Activated CD4-positive, alpha-beta T cell treated with anti-CD3 and anti-CD28 coated beads, Interleukin-2, amount 10 ng/mL, durations not matched to agents 7 days and 5 days (primary cell): ENCODE measurements around the gene FRMD6. TPM values are rescaled to one million over a fixed set of nuclear protein-coding genes. Genes with fewer than 3 reads are reported as not detected.
"Not testable (repeated sequence)": the region's sequence is repeated elsewhere in the genome, so short reads cannot be mapped to it uniquely, and the experiment has no call there.

Source experiments
- CTCF ChIA-PET: fragments of 350-600 bp; sonication (Branson Sonifier 250); formaldehyde crosslinking; loops from one replicate; lab custom pipeline; 2021; ENCODE audit warnings: antibody characterized with exemption; lab: Charles Lee
- POLR2A ChIA-PET: fragments of 350-600 bp; sonication (Branson Sonifier 250); formaldehyde crosslinking; loops from one replicate; lab custom pipeline; 2021; ENCODE audit warnings: antibody characterized with exemption; lab: Charles Lee
- DNase-seq: peaks from one replicate; pipeline ENCODE4 v3.0.0-alpha.2; 2020
- H3K27ac Mint-ChIP-seq: one replicate; pipeline ENCODE4 v1.8.0; 2021; ENCODE audit warnings: mild to moderate bottlenecking, moderate library complexity, mixed read lengths
- H3K27me3 Mint-ChIP-seq: one replicate; pipeline ENCODE4 v1.8.0; 2021; ENCODE audit warnings: mixed read lengths
- H3K36me3 Mint-ChIP-seq: one replicate; pipeline ENCODE4 v1.8.0; 2021; ENCODE audit warnings: low read depth, mixed read lengths
- H3K4me1 Mint-ChIP-seq: one replicate; pipeline ENCODE4 v1.8.0; 2021; ENCODE audit warnings: mixed read lengths
- H3K4me3 Mint-ChIP-seq: one replicate; pipeline ENCODE4 v1.8.0; 2021; ENCODE audit warnings: mild to moderate bottlenecking, moderate library complexity, mixed read lengths
- H3K9me3 Mint-ChIP-seq: one replicate; pipeline ENCODE4 v1.8.0; 2021; ENCODE audit warnings: mixed read lengths
- total RNA-seq, 2 experiments: library from RNA; stranded (reverse); gene quantifications; one replicate each; pipeline ENCODE4 v1.2.3, GENCODE V29; 2021

FRMD6 gene
- total RNA-seq, 2 experiments from 2014 or later, result 3.3 to 4.1 TPM

DNA sequence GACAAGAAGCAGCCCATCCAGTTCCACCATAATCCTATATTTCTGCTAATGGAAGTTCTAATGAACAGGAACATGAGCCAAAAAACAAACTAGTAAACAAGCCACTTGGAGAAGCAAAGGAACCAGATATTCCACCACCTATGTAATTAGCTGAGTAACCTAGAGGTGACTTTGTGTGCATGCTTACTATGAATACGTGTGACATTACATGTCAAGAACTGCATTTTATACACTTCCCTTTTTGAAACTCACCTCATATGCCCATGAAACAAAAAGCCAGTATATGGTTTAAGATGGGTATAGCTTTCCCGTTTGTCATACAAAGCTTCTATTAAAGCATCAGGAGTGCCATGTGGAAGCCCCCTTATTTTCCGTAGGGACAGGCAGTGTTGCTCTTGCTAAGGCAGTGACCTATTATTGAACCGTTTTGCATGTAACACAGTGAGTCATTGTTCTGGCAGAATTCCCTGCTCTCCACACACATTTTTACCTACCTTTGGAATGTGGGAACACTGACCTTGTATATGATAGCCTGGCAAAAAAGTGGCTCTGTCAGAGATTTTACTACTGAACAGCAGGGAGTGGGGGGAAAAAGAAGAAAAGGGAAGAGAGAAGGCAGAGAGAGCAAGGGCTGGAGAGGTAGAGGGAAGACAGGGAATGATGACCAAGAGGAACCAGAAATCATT, 34.8 kb upstream of the FRMD6 start:
- peaks cover 2% of the 10 kb centered on the region for H3K27me3 Mint-ChIP-seq
- no peaks in the 10 kb centered on the region for H3K4me1 Mint-ChIP-seq
- no peaks in the 10 kb centered on the region for H3K36me3 Mint-ChIP-seq
- no peaks in the 10 kb centered on the region for H3K9me3 Mint-ChIP-seq
- DNase-seq, result no peak
- CTCF ChIA-PET, result interaction anchor here (1.0 to 1.2 kb wide), 3 partner anchors 8 to 26 kb away, joined by 3 to 4 read pairs (median 3); no protein-coding TSS in a partner anchor
- H3K27ac Mint-ChIP-seq, result no peak overlapping the region
- H3K4me3 Mint-ChIP-seq, result no peak overlapping the region
- POLR2A ChIA-PET, result no interaction called here

DNA sequence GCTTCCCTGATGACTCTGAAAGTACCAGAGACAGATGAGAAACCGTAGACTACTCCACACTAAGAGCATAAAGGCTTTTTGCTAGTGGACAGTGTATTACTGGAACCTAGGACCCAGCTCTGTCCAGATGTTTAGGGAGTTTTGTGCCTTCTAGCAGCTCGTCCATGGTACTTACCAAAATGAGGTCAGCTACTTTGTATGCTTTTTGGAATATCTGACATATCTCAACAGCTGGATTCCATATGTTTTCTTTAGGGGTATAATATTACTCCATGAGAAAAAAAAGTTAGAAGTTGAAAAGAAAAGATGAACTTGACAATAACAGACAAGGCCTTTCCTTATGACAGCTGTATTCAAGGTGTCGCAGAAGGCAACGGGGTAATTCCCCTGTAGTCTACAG, 32.1 kb upstream of the FRMD6 start:
- CTCF ChIA-PET, result interaction anchor here (0.6 to 0.7 kb wide), 2 partner anchors 33 to 674 kb away, joined by 3 read pairs; no protein-coding TSS in a partner anchor
- POLR2A ChIA-PET, result no interaction called here
- H3K4me3 Mint-ChIP-seq, result no peak overlapping the region
- H3K27me3 Mint-ChIP-seq, result peaks cover 2% of the 10 kb centered on the region
- H3K4me1 Mint-ChIP-seq, result no peaks in the 10 kb centered on the region
- H3K9me3 Mint-ChIP-seq, result peaks cover 4% of the 10 kb centered on the region
- no peak overlapping the region for H3K27ac Mint-ChIP-seq
- no peak for DNase-seq
- H3K36me3 Mint-ChIP-seq, result no peaks in the 10 kb centered on the region

DNA sequence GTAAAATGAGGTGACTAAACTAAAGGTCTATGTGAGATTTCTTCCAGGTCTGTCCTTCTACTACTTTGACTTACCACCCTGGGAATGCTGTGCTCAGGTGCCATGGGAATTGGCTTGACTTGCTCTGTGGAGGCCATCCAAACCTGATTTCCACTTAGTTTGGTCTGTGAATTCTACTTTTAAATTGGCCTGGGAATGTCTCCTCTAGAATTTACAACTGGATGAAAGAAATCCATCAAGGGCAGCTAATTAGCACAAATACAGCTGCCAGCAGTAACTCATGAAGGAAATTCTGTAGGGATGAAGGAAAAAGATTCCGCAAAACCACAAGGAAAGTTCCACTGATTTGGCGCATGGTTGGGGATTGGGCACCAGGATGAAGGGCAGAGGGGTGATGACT, 31.7 kb upstream of the FRMD6 start:
- Mint-ChIP-seq H3K9me3 (peaks cover 4% of the 10 kb centered on the region), H3K4me1 (no peaks in the 10 kb centered on the region), H3K4me3 (no peak overlapping the region), H3K36me3 (no peaks in the 10 kb centered on the region), H3K27me3 (peaks cover 2% of the 10 kb centered on the region), H3K27ac (no peak overlapping the region)
- no peak for DNase-seq
- CTCF ChIA-PET, result interaction anchor here (0.6 to 1.0 kb wide), 2 partner anchors 10 to 673 kb away, joined by 3 read pairs; no protein-coding TSS in a partner anchor
- POLR2A ChIA-PET, result no interaction called here

DNA sequence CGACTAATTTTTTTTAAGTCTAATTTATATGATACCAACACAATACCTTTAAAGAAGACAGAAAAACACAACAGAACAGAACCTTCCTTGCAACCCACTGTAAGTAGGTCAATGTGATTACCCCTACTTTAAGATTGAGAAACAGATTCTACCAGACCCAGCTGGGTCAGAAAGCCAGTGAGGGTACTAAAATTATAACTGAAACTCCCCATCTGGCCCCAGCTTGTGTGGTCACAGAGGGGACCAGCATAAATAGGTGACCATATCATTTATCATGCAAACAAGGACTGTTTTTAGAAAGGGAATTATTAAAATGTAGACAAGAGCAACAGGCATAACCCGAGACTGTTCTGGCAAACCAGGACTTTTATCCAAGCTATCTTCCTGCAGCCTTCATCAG, 30.1 kb upstream of the FRMD6 start:
- Mint-ChIP-seq H3K4me1 (no peaks in the 10 kb centered on the region), H3K9me3 (peaks cover 4% of the 10 kb centered on the region), H3K36me3 (no peaks in the 10 kb centered on the region), H3K27ac (no peak overlapping the region), H3K27me3 (no peaks in the 10 kb centered on the region), H3K4me3 (no peak overlapping the region)
- DNase-seq, result no peak
- ChIA-PET POLR2A (no interaction called here), CTCF (interaction anchor here (0.5 kb wide), 1 partner anchor 61 kb away, joined by 3 read pairs; no protein-coding TSS in a partner anchor)

DNA sequence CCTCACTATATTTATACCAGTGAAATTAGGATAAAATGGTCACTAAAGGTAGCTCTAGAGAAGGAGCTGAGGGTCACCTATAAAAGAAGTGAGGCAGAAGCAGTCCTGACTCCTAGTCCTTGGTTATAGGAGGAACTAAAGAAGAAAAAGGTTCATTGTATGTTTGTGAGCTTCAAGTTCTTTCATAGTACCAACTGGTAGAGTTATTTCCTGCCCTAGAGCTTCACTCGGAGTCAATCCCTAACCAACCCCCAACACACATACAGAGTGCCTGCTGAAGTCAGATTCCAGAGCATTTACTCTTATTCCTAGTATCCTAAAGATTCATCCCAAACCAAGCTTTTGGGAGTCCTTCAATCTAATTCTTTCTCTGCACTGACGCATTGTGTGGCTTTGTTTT, 29.3 kb upstream of the FRMD6 start:
- H3K27me3 Mint-ChIP-seq, result no peaks in the 10 kb centered on the region
- CTCF ChIA-PET, result interaction anchor here (0.6 kb wide), 1 partner anchor 1050 kb away, joined by 3 read pairs; no protein-coding TSS in a partner anchor
- no peak overlapping the region for H3K27ac Mint-ChIP-seq
- H3K4me1 Mint-ChIP-seq, result peaks cover 4% of the 10 kb centered on the region
- POLR2A ChIA-PET, result no interaction called here
- no peak for DNase-seq
- H3K9me3 Mint-ChIP-seq, result peaks cover 4% of the 10 kb centered on the region
- H3K36me3 Mint-ChIP-seq, result no peaks in the 10 kb centered on the region
- no peak overlapping the region for H3K4me3 Mint-ChIP-seq

DNA sequence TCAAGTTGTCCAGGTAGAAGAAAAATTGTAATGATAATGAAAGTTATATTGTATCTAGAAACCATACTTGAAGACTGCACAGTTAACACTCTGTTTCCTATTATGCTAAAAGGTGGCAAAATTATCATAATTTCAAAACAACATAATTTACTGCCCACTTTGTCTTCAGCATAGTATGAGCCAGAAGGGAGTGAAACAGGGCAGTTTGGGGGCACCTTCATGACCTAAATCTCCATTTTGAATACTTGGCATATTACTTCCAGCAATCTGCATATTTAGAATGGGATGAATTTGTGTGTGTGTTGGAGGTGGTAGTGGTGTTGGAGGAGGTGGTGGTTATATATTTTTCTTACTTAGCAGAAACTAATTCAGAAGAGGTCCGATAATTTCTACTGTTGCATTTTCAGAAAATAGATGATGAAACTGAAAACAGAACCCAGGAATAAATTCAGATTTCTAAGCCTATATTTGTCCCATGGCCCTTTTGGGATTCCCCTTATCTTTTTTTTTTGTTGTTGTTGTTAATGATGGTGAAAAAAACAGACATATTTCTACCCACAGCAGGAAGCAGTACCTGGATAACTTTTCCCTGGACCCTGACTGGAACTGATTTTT, 26.6 kb upstream of the FRMD6 start:
- Mint-ChIP-seq H3K4me3 (no peak overlapping the region), H3K9me3 (peaks cover 4% of the 10 kb centered on the region), H3K27ac (no peak overlapping the region), H3K36me3 (no peaks in the 10 kb centered on the region), H3K27me3 (no peaks in the 10 kb centered on the region), H3K4me1 (peaks cover 4% of the 10 kb centered on the region)
- CTCF ChIA-PET, result interaction anchor here (1.3 kb wide), 1 partner anchor 10 kb away, joined by 4 read pairs; no protein-coding TSS in a partner anchor
- DNase-seq, result no peak
- POLR2A ChIA-PET, result no interaction called here

DNA sequence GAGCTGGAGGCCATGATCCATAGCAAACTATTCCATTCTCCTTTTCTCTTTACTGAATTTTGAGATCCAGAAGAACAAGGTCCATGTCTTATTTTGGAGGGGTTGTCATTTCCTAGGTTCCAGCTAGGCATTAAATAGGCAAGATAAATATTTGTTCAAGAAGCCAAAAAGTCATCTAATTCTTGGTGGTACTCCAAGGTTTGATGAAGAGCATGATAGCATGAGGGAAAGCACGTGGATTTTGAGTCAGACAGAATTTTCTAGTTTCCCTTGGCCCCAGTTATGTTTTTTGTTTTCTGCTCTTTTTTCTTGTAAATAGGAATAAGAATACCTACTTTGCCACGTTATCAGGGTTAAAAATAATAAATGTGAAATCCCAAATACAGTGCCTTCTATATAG, 25.5 kb upstream of the FRMD6 start:
- H3K4me1 Mint-ChIP-seq, result peaks cover 4% of the 10 kb centered on the region
- H3K4me3 Mint-ChIP-seq, result no peak overlapping the region
- ChIA-PET CTCF (interaction anchor here (1.3 kb wide), 1 partner anchor 11 kb away, joined by 4 read pairs; no protein-coding TSS in a partner anchor), POLR2A (no interaction called here)
- no peak overlapping the region for H3K27ac Mint-ChIP-seq
- no peaks in the 10 kb centered on the region for H3K36me3 Mint-ChIP-seq
- peaks cover 4% of the 10 kb centered on the region for H3K9me3 Mint-ChIP-seq
- no peak for DNase-seq
- no peaks in the 10 kb centered on the region for H3K27me3 Mint-ChIP-seq

DNA sequence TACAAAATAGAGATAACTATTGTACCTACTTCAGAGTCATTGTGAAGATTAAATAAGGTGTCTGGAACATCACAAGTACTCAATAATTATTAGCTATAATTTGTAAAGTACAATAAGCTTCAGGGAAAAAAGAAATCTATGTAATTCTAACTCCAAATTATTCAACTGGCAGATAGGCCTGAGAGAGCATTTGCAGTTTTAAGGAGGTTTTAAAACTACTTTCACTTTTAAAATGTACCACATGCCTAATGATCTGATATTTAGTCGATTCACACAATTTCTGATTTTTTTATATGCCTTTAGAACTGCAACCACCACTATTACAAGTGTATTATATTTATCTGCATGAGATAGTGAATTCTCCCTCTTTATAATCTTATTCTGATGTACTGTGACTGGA, 24.9 kb upstream of the FRMD6 start:
- peaks cover 4% of the 10 kb centered on the region for H3K4me1 Mint-ChIP-seq
- peaks cover 4% of the 10 kb centered on the region for H3K9me3 Mint-ChIP-seq
- CTCF ChIA-PET, result no interaction called here
- no peak overlapping the region for H3K4me3 Mint-ChIP-seq
- H3K27ac Mint-ChIP-seq, result no peak overlapping the region
- POLR2A ChIA-PET, result no interaction called here
- no peaks in the 10 kb centered on the region for H3K36me3 Mint-ChIP-seq
- DNase-seq, result no peak
- no peaks in the 10 kb centered on the region for H3K27me3 Mint-ChIP-seq

DNA sequence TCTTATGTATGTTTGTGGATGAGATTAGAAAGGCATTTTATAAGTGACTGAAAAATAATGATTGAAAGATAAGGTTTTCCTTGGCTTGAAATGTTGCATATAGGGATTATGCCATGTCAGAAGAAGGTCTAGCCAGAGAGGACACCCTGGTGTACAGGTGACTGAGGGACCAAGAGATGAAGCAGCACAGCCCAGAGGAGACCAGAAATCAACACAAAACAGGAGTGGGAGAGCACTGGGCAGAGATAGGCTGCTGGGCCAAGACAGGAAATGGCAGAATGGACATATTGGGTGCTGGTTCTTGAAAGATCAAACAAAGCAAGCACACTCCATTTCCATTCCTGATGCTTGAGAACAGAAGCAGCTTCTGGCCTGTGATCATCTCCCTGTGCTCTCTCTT, 24.4 kb upstream of the FRMD6 start:
- H3K4me3 Mint-ChIP-seq, result no peak overlapping the region
- H3K27ac Mint-ChIP-seq, result no peak overlapping the region
- POLR2A ChIA-PET, result no interaction called here
- H3K4me1 Mint-ChIP-seq, result peaks cover 4% of the 10 kb centered on the region
- no peak for DNase-seq
- peaks cover 4% of the 10 kb centered on the region for H3K9me3 Mint-ChIP-seq
- H3K27me3 Mint-ChIP-seq, result no peaks in the 10 kb centered on the region
- CTCF ChIA-PET, result no interaction called here
- H3K36me3 Mint-ChIP-seq, result no peaks in the 10 kb centered on the region

DNA sequence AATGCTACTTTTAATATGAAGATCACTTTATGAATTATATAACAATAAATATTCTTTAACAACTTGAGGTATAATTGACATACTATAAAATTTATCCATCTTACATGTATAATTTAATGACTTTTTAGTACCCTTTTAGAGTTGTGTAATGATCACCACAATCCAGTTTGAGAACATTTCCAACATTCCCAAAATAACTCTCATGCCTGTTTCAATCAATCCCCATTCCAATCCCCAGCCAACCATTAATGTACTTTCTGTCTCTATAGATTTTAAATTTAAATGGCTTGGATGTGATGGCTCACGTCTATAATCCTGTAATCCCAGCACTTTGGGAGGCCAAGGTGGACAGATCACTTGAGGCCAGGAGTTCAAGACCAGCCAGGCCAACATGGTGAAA, 23.5 kb upstream of the FRMD6 start:
- POLR2A ChIA-PET, result no interaction called here
- H3K27ac Mint-ChIP-seq, result no peak overlapping the region
- H3K36me3 Mint-ChIP-seq, result no peaks in the 10 kb centered on the region
- H3K9me3 Mint-ChIP-seq, result peaks cover 5% of the 10 kb centered on the region
- peaks cover 4% of the 10 kb centered on the region for H3K4me1 Mint-ChIP-seq
- no peak for DNase-seq
- no peak overlapping the region for H3K4me3 Mint-ChIP-seq
- peaks cover 3% of the 10 kb centered on the region for H3K27me3 Mint-ChIP-seq
- CTCF ChIA-PET, result no interaction called here

DNA sequence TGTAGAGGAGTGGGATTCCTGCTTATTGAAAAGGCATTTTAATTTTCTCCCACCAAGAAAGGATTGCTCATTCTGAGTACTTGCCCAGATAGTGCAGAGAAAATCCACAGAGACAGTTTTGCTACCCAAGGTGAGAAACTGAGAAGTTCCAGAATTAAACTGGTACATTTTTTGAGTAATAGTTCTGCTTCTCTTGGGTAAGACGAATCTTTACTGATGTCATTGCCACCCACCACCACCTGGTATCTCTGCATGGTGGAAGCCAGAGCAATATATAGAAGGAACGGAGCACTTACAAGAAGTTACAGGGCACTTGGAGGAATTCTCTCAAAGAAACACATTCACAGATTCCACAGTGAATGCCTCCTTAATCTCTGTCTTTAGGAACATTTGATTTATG, 20.7 kb upstream of the FRMD6 start:
- POLR2A ChIA-PET, result interaction anchor here (0.7 kb wide), 1 partner anchor 1132 kb away, joined by 3 read pairs; no protein-coding TSS in a partner anchor
- no peaks in the 10 kb centered on the region for H3K36me3 Mint-ChIP-seq
- DNase-seq, result no peak
- H3K27me3 Mint-ChIP-seq, result peaks cover 6% of the 10 kb centered on the region
- peaks cover 4% of the 10 kb centered on the region for H3K4me1 Mint-ChIP-seq
- H3K9me3 Mint-ChIP-seq, result peaks cover 2% of the 10 kb centered on the region
- H3K4me3 Mint-ChIP-seq, result no peak overlapping the region
- CTCF ChIA-PET, result no interaction called here
- no peak overlapping the region for H3K27ac Mint-ChIP-seq

DNA sequence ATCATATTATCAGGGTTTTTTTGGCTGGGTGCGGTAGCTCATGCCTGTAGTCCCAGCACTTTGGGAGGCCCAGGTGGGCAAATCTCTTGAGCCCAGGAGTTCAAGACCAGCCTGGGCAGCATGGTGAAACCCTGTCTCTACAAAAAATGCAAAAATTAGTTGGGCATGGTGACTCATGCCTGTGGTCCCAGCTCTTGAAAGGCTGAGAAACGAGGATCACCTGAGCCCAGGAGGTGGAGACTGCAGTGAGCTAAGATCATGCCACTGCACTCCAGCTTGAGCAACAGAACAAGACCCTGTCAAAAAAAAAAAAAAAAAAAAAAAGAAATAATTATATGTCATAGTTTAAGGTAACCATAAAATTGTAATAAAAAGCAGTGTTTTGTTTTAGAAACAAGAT, 18.4 kb upstream of the FRMD6 start:
- H3K27me3 Mint-ChIP-seq, result peaks cover 11% of the 10 kb centered on the region
- POLR2A ChIA-PET, H3K27ac Mint-ChIP-seq, H3K36me3 Mint-ChIP-seq, H3K4me1 Mint-ChIP-seq, H3K9me3 Mint-ChIP-seq, DNase-seq, H3K4me3 Mint-ChIP-seq: not testable (repeated sequence)
- CTCF ChIA-PET, result interaction anchor here (0.6 kb wide), 1 partner anchor 197 kb away, joined by 3 read pairs; no protein-coding TSS in a partner anchor

DNA sequence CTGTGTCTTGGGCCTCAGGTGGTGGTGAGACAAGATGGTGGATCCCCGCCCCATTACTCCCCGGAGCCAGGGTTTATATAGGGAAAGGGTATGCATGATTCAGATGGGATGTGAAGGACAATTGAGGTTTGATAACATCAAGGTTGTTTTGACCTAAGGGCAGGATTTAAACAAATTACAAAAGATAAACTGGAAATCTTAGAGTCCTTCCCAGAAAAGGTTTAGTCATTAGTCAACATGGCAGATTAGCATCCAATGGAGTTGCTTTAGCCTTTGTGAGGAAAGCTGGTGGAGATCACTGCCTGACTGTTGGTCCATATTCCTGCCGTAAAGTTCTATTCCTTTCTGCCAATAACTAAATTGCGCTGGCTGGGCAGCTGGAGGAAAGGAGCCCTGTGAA, 15.6 kb upstream of the FRMD6 start:
- Mint-ChIP-seq H3K4me1 (no peaks in the 10 kb centered on the region), H3K4me3 (no peak overlapping the region), H3K27ac (no peak overlapping the region), H3K9me3 (peaks cover 2% of the 10 kb centered on the region), H3K27me3 (peaks cover 11% of the 10 kb centered on the region), H3K36me3 (no peaks in the 10 kb centered on the region)
- POLR2A ChIA-PET, result no interaction called here
- no peak for DNase-seq
- CTCF ChIA-PET, result no interaction called here
